Measurements from ENCODE around the gene TES. TPM values are rescaled to one million over a fixed set of nuclear protein-coding genes. Genes with fewer than 3 reads are reported as not detected.

The TES gene
- total RNA-seq, 1 donor, result 99.2 TPM

DNA sequence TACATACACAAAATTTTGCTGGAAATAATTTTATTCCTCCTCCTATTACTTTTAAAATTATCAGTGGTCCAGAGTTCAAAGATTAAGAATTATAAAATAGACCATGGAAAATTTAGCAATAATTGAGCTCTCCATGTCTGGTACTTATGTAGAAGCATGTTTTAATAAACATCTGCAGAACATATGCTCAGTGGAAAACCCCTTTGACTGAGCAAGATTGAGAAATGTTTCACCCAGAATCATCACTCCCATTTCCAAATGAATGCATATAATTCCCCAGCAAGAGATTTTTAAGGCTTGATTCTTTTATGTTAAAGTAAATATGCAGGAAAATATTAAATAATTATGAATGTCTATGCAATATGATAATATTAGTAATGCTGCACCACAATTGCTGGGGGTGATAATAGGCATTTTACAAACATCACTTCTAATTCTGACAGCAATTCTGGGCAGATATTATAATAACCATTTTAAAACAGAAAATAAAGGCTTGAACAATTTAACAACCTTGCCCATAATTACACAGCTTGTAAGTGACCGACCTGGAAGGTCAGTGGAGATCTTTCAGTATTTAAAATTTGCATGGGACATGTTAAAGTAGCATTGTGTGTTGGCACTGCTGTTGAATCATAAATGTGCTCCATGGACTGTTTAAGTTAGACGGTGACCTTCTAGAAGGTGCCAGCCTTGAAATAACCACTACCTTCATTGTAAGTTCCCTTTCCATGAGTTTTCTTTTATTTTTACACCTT lies 45.6 kb upstream of the TES start:
- Histone ChIP-seq H3K4me2 (ENCODE audit: insufficient read depth, low read length) (no peak overlapping the region), H3K4me3 (ENCODE audit: insufficient read depth, low read length) (no peak overlapping the region), H3K4me1 (ENCODE audit: insufficient read depth, low read length) (peaks cover 11% of the 10 kb centered on the region), H3K36me3 (ENCODE audit: insufficient read depth, low read length) (no peaks in the 10 kb centered on the region), H3K79me2 (ENCODE audit: insufficient read depth, low read length) (no peaks in the 10 kb centered on the region), H2AFZ (ENCODE audit: low read length) (no peak overlapping the region), H3K27me3 (ENCODE audit: insufficient read depth, low read length) (peaks cover 8% of the 10 kb centered on the region), H3K9me3 (ENCODE audit: low read depth, low read length) (no peaks in the 10 kb centered on the region), H3K27ac (ENCODE audit: low read depth, low read length) (no peak overlapping the region), H4K20me1 (ENCODE audit: insufficient read depth, low read length) (no peaks in the 10 kb centered on the region)
- TF ChIP-seq, protein P1, sequence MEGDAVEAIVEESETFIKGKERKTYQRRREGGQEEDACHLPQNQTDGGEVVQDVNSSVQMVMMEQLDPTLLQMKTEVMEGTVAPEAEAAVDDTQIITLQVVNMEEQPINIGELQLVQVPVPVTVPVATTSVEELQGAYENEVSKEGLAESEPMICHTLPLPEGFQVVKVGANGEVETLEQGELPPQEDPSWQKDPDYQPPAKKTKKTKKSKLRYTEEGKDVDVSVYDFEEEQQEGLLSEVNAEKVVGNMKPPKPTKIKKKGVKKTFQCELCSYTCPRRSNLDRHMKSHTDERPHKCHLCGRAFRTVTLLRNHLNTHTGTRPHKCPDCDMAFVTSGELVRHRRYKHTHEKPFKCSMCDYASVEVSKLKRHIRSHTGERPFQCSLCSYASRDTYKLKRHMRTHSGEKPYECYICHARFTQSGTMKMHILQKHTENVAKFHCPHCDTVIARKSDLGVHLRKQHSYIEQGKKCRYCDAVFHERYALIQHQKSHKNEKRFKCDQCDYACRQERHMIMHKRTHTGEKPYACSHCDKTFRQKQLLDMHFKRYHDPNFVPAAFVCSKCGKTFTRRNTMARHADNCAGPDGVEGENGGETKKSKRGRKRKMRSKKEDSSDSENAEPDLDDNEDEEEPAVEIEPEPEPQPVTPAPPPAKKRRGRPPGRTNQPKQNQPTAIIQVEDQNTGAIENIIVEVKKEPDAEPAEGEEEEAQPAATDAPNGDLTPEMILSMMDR (IDR thresholded peaks at IDR 0.05; ENCODE audit: extremely low read depth, low read depth, low read length), result no peak
- DNase-seq (ENCODE audit: insufficient read length, low spot score, missing footprints), result no peak

DNA sequence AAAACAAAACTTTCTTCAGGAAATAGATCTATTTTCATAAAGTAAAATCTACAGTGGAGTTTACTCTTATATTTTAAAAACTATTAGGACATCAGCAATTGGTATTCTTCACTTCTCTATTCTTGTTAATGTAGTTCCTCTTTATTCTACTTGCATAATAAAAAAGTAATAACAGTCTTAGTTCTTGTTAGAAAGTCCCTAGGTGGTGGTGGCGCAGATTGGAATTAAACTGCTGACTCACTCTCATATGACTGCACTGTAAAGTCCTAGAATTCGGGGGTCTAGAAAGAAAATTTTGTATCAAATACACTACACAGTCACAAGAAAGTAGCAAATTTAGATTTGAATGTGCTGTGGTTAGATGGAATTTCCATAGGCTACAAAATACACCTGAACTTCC lies 44.6 kb upstream of the TES start:
- Histone ChIP-seq H3K27ac (ENCODE audit: low read depth, low read length) (no peak overlapping the region), H3K79me2 (ENCODE audit: insufficient read depth, low read length) (no peaks in the 10 kb centered on the region), H2AFZ (ENCODE audit: low read length) (no peak overlapping the region), H4K20me1 (ENCODE audit: insufficient read depth, low read length) (no peaks in the 10 kb centered on the region), H3K36me3 (ENCODE audit: insufficient read depth, low read length) (no peaks in the 10 kb centered on the region), H3K9me3 (ENCODE audit: low read depth, low read length) (no peaks in the 10 kb centered on the region), H3K27me3 (ENCODE audit: insufficient read depth, low read length) (peaks cover 5% of the 10 kb centered on the region), H3K4me2 (ENCODE audit: insufficient read depth, low read length) (no peak overlapping the region), H3K4me3 (ENCODE audit: insufficient read depth, low read length) (no peak overlapping the region), H3K4me1 (ENCODE audit: insufficient read depth, low read length) (peaks cover 16% of the 10 kb centered on the region)
- TF ChIP-seq, protein P1 (IDR thresholded peaks at IDR 0.05; ENCODE audit: extremely low read depth, low read depth, low read length), result no peak
- no peak for DNase-seq (ENCODE audit: insufficient read length, low spot score, missing footprints)

DNA sequence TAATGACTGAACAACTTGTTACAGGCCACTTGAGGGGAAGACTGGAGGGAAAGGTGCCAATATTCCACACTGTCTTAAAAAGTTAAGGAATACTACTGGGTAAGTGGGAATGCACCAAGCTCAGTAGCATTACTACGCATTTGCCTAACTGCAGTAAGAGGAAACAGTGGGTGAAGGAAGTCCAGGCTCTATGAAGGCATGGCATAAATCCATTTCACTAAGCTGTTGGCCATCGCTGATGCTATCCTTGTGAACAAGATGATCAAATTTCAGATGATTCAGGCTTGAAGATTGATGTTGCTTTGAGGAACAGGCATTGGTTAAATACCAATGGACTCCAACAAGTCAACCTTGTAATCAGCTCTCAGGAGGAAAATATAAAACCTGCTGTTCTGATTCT lies 44.2 kb upstream of the TES start:
- H3K27ac ChIP-seq (ENCODE audit: low read depth, low read length), result no peak overlapping the region
- H3K79me2 ChIP-seq (ENCODE audit: insufficient read depth, low read length), result no peaks in the 10 kb centered on the region
- peaks cover 20% of the 10 kb centered on the region for H3K4me1 ChIP-seq (ENCODE audit: insufficient read depth, low read length)
- no peaks in the 10 kb centered on the region for H4K20me1 ChIP-seq (ENCODE audit: insufficient read depth, low read length)
- H3K27me3 ChIP-seq (ENCODE audit: insufficient read depth, low read length), result peaks cover 5% of the 10 kb centered on the region
- no peak overlapping the region for H3K4me3 ChIP-seq (ENCODE audit: insufficient read depth, low read length)
- H3K4me2 ChIP-seq (ENCODE audit: insufficient read depth, low read length), result no peak overlapping the region
- H3K36me3 ChIP-seq (ENCODE audit: insufficient read depth, low read length), result no peaks in the 10 kb centered on the region
- TF ChIP-seq, protein P1 (IDR thresholded peaks at IDR 0.05; ENCODE audit: extremely low read depth, low read depth, low read length), result no peak
- no peak overlapping the region for H2AFZ ChIP-seq (ENCODE audit: low read length)
- no peak for DNase-seq (ENCODE audit: insufficient read length, low spot score, missing footprints)
- H3K9me3 ChIP-seq (ENCODE audit: low read depth, low read length), result no peaks in the 10 kb centered on the region

DNA sequence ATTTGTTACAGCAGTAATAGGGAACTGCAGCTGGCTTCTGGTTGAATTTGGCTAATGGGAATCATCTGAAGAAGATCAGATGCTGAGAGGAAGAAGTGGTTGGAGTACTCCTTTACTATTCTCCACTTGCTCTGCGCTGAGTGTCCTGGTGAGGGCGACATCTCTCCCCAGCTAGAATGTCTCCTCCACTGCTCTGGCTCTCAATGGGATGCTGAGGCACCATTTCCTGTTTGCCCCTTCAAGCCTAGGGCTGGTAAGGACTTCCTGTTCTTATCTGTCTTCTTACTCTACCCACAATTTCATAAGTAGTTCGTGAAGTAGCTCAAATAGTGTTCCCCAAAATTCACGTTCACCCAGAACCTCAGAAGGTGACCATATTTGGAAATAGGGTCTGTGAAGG lies 43.2 kb upstream of the TES start:
- H3K36me3 ChIP-seq (ENCODE audit: insufficient read depth, low read length), result no peaks in the 10 kb centered on the region
- H3K79me2 ChIP-seq (ENCODE audit: insufficient read depth, low read length), result no peaks in the 10 kb centered on the region
- H3K9me3 ChIP-seq (ENCODE audit: low read depth, low read length), result no peaks in the 10 kb centered on the region
- TF ChIP-seq, protein P1 (IDR thresholded peaks at IDR 0.05; ENCODE audit: extremely low read depth, low read depth, low read length), result peak; percentile 18
- no peak overlapping the region for H3K4me3 ChIP-seq (ENCODE audit: insufficient read depth, low read length)
- no peak overlapping the region for H3K27ac ChIP-seq (ENCODE audit: low read depth, low read length)
- H3K4me2 ChIP-seq (ENCODE audit: insufficient read depth, low read length), result no peak overlapping the region
- no peak for DNase-seq (ENCODE audit: insufficient read length, low spot score, missing footprints)
- peaks cover 24% of the 10 kb centered on the region for H3K4me1 ChIP-seq (ENCODE audit: insufficient read depth, low read length)
- H2AFZ ChIP-seq (ENCODE audit: low read length), result no peak overlapping the region
- peaks cover 5% of the 10 kb centered on the region for H3K27me3 ChIP-seq (ENCODE audit: insufficient read depth, low read length)
- no peaks in the 10 kb centered on the region for H4K20me1 ChIP-seq (ENCODE audit: insufficient read depth, low read length)

Measured in osteoblast (primary cell).